GM08714 (cell line): Measurements from ENCODE around the gene KRT20.

ENCODE experiments used
- H3K4me3 ChIP-seq: fragments of 200-500 bp; sonication (Bioruptor generic); 2 replicates; pipeline ENCODE4 v1.5.1; 2014; ENCODE audit warnings: mild to moderate bottlenecking, low read length, inconsistent platforms
- ZNF274 ChIP-seq: IDR thresholded peaks from 2 replicates; pipeline ENCODE4 v1.6.1; 2012; ENCODE audit warnings: mild to moderate bottlenecking, low read depth, low read length

The KRT20 gene

DNA sequence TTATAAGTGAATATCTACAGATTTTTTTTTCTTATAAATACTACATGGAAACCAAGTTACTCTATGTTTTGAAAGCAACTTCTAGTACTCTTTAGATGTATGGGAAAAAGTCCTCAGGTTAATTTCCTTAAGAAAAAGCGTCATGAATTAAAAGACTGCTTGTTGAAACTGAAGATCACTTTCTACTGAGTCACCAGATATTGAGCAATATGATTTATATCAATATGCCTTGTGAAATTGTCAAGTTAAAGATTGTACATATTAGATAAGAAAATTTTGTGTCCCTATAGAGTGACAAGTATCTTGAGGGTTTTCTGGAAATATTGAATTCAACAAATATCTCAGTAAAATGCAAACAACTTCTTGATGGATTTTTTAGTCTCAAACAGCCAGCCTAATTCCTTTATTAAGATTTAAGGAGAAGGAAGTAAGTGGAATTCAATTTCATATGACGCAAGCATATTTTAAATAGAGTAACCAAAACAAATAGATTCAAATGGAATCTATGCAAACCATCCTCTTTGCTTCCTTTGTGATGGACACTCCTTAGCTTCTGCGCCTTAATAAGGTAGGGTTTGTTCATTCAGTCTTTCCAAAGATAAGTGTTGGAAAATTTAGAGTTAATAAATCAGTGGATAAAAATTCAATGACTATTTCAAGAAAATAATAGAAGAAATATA lies 34.6 kb downstream of the KRT20 start:
- no peak overlapping the region for H3K4me3 ChIP-seq
- no peak for TF ChIP-seq ZNF274

DNA sequence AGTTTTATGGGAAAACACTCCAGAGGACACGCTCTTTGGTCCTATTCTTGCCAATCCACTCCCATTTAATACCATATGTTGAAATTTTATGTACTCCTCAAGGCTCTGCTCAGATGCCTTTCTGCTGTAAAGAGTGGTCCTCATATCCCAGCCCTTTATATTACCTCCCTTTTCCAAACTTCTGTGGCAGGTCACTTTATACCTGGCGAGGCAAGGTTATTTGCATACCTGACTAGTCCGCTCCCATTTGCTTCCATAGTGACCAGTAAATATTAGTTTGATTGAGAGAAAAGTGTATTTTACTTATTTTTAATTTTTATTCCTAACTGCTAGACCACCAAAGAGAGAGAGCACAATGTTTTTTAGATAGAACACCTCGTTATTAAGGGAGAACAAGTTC lies 35.3 kb downstream of the KRT20 start:
- TF ChIP-seq ZNF274: no peak
- no peak overlapping the region for H3K4me3 ChIP-seq

DNA sequence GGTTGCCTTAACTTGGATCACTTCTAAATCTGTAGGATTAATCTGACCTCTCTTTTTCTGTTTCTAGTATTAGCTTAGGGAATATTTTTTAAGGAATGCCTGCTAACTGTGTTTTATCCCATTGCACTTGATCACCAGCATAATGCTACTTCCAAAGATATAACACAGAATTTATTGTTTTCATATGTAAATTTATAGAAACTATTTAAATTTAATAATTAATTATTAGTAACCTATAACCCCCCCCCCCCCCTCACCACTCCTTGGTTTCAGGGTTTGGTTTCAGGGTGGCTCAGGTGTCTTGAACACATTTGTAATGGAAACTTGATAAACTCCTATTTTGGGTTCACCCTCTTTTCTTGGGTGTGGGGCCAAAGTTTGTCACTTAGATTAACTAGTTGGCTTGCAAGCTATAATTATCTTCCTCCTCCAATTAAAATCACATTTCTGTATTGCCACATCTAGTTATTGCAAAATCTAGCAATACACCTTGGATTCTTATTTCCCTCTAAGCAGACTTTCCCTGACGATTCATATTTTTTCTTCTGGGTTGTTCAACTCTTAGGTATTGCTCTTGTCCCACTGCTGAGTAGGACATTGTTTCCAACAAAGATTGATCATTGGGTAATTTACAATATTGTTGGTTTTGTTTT lies 36.3 kb downstream of the KRT20 start:
- no peak for TF ChIP-seq ZNF274

GRCh38 chr17:40846515-40847144 lies 38.4 kb downstream of the KRT20 start:
- no peak for TF ChIP-seq ZNF274
- no peak overlapping the region for H3K4me3 ChIP-seq

More for the DNA sequence above, 36.3 kb downstream of the KRT20 start:
- H3K4me3 ChIP-seq: no peak overlapping the region

DNA sequence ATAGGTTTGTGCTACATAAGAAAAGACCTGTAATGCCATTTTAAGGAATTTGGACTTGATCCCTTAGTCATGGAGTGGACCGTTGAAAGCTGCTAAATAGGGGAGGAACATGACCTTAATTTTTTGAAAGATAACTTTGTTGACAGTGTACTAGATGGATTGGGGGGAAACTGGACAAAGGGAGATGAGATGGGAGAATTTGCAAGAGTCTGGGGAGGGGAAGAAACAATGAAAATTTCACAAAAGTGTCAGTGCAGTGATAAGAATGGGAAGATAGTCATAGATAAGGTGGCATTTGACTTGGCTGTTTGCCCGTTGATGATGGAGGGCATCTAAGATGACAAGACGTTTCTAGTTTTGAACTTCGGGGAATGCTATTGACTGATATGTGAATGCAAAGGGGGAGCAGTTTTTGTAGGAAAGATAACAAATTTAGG lies 40.4 kb downstream of the KRT20 start:
- no peak for TF ChIP-seq ZNF274
- H3K4me3 ChIP-seq: no peak overlapping the region

- no peak overlapping the region for H3K4me3 ChIP-seq
- no peak for TF ChIP-seq ZNF274
These were observed 41.8 kb downstream of the KRT20 start for GRCh38 chr17:40843242-40843641.

DNA sequence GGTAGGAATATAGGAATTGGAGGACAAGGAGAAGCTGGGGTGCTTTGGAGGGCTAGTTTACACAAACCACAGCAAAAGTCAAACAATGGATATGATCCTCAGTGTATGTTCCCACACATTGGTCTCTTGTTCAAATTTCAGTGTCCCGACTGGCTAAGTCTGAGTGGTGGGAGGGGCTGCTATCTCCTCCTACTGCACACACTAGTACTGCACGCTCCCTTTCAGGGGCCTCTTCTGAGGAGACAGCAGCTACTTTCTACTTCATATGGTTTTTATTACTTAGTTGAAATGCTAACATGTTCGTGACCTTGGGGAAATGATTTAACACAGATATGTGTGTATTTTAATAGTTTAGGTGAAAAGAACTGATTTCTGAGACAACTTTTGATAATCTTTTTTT lies 43.8 kb downstream of the KRT20 start:
- TF ChIP-seq ZNF274: no peak

DNA sequence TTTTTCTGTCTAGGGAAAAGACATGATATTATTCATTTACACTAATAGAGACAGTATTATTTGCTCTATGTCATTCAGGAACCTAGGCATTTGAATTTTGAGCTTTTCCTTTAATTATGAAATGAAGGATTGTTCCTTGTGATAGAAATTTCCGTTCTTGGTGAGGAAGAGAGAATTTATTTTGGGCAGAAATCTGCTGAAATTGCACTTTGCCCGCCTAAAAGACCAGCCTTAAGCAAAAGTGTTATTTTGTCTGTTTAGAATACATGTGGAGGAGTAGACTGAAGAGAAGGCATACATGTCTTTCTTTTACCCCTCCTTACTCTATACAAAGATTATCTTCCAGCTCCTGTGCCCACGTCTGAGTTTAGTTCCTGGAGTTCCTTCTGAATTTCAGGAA lies 45.8 kb downstream of the KRT20 start:
- H3K4me3 ChIP-seq: no peak overlapping the region
- no peak for TF ChIP-seq ZNF274

More for the DNA sequence above, 43.8 kb downstream of the KRT20 start:
- no peak overlapping the region for H3K4me3 ChIP-seq

- no peak overlapping the region for H3K4me3 ChIP-seq
- no peak for TF ChIP-seq ZNF274
These were observed 49.0 kb downstream of the KRT20 start for GRCh38 chr17:40836020-40836419.

- TF ChIP-seq ZNF274: no peak
- no peak overlapping the region for H3K4me3 ChIP-seq
These were observed 51.2 kb downstream of the KRT20 start for GRCh38 chr17:40833882-40834281.

GRCh38 chr17:40832840-40833239 lies 52.2 kb downstream of the KRT20 start:
- no peak for TF ChIP-seq ZNF274
- H3K4me3 ChIP-seq: no peak overlapping the region

GRCh38 chr17:40830085-40830776 lies 54.8 kb downstream of the KRT20 start:
- TF ChIP-seq ZNF274: no peak

DNA sequence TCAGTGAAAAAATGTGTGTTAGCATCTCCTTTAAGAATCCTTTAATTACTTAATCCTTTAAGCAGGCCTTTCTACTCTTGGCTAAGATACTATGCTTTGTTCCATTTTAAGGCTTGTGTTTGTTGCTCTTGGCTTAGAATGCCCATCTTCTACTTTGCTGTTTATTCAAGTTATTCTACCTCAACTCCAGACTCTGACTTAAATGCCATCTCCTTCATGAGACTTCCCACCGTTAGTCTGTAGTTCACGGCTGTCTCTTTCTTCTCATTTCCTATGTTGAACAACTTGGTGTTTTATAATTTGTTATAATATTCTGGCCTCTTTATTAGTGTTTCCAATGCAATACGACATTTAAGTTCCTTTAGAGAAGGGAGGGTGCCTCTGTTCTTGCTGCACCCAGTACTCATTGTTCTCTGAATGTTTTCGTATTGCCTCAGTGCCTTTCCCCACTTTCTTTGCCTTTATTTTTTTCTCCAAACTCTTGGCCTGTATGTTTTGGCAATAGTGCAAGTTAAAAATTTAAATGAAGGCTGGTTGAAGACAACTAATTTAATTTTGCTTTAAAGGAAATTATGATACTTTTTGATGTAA lies 56.5 kb downstream of the KRT20 start:
- no peak overlapping the region for H3K4me3 ChIP-seq

More at GRCh38 chr17:40830085-40830776, 54.8 kb downstream of the KRT20 start:
- H3K4me3 ChIP-seq: no peak overlapping the region

GRCh38 chr17:40827746-40828453 lies 57.1 kb downstream of the KRT20 start:
- TF ChIP-seq ZNF274: no peak
- H3K4me3 ChIP-seq: no peak overlapping the region

More for the DNA sequence above, 56.5 kb downstream of the KRT20 start:
- no peak for TF ChIP-seq ZNF274
